Renal cortex interstitium (tissue), 11 donors: ENCODE results near the gene TMPRSS9. TPM values are rescaled to one million over a fixed set of nuclear protein-coding genes. Genes with fewer than 3 reads are reported as not detected.
A peak's percentile ranks its signal among the peaks of the same experiment; 100 is the strongest.
"Not testable (repeated sequence)": the region's sequence is repeated elsewhere in the genome, so short reads cannot be mapped to it uniquely, and the experiment has no call there.

Source experiments
- DNase-seq, 11 donors: peaks; one replicate each; pipeline ENCODE4 v3.0.0-alpha.2; 2013; ENCODE audit warnings: low read depth in 9 of 11, low spot score in 4 of 11; ENCODE audit errors: extremely low read depth in 1 of 11
- polyA plus RNA-seq, 3 donors: library from polyadenylated mRNA; unstranded; fragments of 120-200 nt; gene quantifications; one replicate each; pipeline ENCODE4 v1.2.1, GENCODE V29; 2013; ENCODE audit not compliant: insufficient read length in 3 of 3

The TMPRSS9 gene
- polyA plus RNA-seq, 3 donors = 0.30 to 0.64 (median 0.45) TPM

DNA sequence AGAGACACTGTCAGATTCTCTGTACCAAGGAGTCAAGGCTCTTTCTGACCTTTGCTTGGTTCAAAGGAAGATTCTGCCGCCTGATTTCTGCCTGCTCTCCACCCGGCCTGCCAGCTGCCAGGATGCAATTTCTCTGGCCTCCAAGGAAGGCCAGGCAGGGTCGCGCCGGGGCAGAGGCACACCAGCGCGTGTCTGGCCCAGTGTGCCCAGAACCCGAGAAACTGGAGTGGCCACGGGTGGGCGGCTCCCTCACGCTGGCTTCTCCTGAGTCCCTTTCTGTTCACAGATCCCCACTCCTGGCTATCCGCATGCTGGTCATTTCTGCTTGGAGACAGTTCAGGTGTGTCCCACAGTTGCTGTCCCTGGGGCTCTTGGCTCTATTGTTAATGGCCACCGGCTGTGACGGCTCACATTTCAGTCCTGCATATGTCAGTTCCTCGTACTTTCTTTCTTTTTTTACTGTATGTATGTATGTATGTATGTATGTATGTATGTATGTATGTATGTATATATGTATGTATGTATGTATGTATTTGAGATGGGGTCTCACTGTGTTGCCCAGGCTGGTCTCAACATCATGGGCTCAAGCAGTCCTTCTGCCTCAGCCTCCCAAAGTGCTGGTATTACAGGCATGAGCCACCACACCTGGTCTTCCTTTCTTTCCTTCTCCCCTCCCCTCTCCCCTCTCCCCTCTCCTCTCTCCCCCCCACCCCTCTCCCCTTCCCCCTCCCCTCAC is 16.9 kb downstream of the TMPRSS9 start:
- DNase-seq = no peak

DNA sequence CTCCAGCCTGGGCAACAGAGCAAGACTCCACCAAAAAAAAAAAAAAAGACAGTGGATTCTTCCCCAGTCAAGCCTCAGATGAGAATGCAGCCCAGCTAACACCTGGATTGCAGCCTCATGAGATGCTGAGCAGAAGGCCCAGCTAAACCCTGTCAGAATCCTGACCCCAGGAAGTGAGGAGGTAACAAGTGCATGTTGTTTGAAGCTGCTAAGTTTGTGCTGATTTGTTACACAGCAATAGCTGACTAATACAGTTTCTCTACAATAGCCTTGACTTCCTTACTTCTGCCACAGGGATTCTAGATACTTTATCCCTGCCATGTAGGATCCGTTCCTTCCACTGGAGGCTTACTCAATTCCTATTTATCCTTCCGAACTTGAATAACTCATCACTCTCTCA is 20.5 kb downstream of the TMPRSS9 start:
- no peak for DNase-seq

DNA sequence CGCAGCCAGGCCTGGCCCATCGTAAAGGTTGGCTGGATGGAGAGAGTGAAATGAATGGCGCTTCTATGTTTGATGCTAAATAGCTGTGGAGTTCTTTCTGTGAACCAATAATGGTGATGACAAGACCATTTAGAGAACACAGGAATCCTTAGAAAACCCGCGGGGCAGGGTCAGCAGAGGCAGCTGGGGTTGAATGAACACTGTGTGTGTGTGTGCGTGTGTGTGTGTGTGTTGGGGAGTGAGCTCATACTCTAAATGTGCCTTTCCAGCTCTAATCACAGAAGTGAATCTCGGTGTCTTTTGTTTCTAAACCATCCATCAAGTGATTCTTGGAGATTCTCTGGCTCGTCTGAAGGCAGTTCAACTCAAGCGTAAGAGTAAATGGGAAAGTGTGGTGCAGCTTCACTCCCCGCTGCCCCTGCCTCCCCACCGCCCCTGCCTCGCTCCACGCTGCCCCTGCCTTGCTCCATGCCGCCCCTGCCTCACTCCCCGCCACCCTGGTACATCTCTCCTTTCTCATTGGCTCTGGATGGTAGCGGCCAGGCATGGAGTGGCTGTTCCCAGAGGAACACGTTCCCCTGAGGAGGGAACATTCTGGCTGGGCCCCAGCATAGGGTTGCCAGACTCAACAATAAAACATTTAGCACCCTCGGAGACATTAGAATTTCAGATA is 21.2 kb downstream of the TMPRSS9 start:
- peak in 4 of 11 donors; percentile 37 to 52 (median 42) for DNase-seq

DNA sequence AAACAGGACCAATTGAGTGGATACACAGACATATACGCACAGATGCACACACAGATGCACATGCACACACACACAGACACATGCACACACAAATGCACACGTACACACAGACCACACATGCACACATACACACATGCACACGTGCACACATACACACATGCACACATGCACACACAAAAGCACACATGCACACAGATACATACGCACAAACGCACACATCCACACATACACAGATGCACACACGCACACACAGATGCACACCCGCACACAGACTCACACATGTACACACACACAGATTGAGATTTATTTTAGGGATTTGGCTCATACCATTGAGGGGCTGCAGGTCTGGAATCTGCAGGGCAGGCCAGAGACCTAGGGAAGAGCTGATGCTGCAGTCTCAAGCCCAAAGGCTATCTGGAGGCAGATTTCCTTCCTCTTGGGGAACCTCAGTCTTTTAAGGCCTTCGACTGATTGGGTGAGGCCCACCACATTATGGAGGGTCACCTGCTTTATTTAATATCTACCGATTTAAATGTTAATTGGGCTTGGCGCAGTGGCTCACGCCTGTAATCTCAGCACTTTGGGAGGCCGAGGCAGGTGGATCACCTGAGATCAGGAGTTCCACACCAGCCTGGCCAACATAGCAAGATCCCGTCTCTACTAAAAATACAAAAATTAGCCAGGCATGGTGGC is 22.6 kb downstream of the TMPRSS9 start:
- no peak for DNase-seq

DNA sequence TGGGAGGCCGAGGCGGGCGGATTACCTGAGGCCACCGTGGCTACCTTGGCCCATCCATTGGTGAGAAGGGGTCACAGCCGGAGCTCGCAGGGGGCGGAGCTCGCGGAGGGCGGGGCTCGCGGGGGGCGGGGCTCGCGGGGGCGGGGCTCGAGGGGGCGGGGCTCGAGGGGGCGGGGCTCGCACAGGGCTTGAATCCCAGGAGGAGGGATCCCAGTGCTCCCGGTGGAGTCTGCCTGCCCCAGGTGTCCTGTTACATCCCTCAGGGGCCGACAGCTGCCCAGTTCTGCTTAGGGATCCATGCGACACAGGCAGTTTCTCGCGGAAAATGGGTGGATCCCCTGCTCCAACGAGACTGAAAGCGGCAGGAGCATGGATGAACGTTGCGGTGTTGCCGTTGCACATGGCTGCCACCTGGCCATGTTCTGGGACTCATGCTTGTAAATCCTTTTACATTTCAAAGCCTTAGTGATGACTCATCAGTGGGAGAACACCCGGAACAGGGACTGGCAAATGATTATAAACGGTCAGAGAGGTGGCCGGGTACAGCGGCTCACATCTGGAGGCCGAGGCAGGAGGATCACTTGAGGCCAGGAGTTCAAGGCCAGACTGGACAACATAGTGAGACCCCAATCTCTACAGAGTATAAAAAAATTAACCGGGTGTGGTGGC is 25.1 kb downstream of the TMPRSS9 start:
- DNase-seq = peak in 1 of 11 donors; percentile 29

DNA sequence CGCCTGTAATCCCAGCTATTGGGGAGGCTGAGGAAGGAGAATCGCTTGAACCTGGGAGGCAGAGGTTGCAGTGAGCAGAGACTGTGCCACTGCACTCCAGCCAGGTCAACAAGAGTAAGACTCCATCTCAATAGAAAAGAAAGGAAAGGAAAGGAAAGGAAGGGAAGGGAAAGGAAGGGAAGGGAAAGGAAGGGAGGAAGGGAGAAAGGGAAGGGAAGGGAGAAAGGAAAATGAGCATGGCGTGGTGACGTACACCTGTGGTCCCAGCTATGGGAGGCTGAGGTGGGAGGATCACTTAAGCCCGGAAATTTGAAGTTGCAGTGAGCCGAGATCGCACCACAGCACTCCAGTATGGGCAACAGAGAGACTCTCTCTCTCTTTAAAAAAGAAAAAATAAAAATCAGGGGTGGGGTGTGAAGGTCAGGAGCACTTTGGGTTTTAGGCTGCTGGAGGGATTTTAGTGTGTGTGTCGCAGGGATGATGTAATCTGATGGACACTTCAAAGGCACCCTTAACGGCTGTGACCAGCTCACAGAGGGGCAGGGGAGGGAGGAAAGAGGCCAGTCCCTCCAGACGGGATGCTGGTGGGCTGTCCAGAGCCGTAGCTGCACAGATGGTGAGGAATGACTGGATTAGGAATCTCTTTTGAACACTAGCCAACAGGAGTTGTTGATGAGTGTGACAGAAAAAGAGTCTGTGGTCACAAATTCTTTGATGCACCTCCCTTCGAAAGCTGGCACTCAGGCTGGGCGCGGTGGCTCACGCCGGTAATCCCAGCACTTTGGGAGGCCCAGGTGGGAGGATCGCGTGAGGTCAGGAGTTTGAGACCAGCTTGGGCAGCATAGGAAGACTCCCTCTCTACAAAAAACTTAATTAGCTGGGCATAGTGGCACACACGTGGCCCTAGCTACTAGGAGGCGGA is 27.6 kb downstream of the TMPRSS9 start:
- no peak for DNase-seq

DNA sequence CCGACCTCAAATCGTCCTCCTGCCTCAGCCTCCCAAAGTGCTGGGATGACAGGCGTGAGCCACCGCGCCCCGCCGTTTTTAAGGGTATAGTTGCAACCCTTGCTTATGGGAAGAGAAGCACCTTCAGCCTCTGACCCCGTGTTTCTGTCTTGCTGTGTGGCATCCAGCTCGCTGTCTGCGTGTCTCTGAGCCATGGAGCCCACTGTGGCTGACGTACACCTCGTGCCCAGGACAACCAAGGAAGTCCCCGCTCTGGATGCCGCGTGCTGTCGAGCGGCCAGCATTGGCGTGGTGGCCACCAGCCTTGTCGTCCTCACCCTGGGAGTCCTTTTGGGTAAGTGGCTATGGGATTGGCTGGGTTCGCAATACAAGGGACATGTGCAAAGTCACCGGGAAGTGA is 29.5 kb downstream of the TMPRSS9 start:
- no peak for DNase-seq

DNA sequence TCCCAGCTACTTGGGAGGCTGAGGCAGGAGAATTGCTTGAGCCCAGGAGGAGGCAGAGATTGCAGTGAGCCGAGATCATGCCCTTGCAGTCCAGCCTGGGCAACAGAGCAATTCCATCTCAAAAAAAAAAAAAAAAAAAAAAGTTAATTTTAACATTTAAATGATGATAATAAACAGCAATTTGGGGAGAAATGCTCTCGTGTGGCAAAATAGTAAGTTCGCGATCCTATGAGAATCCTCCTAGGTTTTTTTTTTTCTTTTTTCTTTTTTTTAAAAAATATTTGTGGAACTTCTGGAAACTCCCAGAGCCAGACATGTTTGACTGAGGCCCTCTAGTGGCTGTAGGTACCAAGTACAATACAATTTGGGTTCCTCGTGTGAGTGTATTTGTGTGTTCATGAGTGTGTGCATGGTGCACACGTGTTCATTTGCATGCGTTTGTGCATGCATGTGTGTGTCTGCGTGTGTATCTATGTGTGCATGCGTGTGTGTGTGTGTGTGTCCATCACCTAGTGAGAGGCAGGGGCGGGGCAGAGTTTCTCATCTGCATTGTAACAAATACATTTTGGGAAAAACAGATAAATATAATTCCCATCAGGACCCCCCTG is 31.2 kb downstream of the TMPRSS9 start:
- DNase-seq = peak in 6 of 11 donors; percentile 27 to 60 (median 42)

DNA sequence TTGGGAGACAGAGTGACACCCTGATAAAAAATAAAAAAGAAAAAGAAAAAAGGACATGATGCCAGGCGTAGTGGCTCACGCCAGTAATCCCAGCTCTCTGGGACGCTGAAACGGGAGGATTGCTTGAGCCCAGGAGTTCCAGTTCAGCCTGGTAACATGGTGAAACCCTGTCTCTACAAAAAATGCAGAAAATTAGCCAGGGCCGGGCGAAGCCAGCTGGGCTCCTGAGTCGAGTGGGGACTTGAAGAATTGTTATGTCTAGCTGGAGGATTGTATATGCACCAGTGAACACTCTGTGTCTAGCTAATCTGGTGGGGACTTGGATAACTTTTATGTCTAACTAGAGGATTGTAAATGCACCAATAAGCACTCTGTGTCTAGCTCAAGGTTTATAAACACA is 32.3 kb downstream of the TMPRSS9 start:
- no peak for DNase-seq

DNA sequence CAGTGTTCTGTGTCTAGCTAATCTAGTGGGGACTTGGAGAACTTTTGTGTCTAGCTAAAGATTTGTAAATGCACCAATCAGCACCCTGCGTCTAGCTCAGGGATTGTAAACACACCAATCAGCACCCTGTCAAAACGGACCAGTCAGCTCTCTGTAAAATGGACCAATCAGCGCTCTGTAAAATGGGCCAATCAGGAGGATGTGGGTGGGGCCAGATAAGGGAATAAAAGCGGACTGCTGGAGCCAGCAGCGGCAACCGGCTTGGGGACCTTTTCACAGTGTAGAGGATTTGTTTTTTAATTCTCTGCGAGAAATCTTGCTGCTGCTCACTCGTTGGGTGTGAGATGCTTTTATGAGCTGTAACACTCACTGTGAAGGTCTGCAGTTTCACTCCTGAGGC is 32.8 kb downstream of the TMPRSS9 start:
- DNase-seq = not testable (repeated sequence)

DNA sequence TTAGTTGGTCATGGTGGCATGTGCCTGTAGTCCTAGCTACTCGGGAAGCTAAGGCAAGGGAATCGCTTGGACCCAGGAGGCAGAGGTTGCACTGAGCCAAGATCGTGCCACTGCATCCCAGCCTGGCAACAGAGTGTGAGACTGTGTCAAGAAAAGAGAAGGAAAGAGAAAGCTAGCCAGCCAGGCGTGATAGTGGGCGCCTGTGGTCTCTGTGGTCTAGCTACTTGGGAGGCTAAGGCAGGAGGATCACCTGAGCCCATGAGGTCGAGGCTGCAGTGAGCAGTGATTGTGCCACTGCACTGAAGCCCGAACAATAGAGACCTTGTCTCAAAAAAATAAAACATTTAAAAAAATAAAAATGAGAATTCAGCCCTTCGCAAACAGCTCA is 34.0 kb downstream of the TMPRSS9 start:
- DNase-seq = no peak

DNA sequence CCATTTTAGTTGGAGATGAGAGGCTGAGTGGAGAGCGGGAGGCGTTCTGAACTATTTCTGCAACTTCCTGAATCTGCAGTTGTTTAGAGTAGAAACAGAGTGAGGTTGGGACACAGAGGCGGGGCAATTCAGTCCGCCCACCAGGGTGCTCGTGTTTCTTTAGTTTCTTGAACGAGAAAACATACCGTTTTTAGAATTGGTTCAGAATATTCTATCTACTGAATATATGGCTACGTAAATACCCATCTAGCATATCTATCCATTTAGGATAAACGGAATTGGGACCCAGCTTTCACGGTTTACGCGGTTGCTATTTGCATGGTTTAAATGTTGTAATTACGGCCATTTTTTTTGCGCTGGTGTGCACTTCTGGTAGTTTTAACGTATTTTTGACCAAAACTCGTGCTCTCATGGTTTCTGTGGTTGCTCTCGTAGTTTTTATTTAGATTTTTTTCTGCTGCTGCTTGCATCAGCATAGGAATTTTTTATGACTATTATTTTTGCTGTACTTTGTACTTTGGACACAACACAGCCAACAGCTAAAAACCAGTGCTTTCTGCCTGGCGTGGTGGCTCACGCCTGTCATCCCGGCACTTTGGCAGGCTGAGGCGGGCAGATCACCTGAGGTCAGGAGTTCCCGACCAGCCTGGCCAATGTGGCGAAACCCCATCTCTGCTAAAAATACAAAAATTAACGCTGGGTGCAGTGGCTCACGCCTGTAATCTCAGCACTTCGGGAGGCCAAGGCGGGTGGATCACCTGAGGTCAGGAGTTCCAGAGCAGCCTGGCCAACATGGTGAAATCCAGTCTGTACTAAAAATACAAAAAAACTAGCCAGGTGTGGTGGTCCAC is 34.6 kb downstream of the TMPRSS9 start:
- no peak for DNase-seq

DNA sequence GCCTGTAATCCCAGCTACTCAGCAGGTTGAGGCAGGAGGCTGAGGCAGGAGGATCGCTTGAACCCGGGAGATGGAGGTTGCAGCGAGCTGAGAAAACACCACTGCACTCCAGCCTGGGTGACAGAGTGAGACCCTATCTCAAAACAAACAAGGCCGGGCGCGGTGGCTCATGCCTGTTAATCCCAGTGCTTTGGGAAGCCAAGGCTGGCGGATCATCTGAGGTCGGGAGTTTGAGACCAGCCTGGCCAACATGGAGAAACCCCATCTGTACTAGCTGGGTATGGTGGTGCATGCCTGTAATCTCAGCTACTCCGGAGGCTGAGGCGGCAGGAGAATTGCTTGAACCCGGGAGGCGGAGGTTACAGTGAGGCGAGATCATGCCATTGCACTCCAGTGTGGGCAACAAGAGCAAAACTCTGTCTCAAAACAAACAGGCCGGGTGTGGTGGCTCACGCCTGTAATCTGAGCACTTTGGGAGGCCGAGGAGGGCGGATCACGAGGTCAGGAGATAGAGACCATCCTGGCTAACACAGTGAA is 35.3 kb downstream of the TMPRSS9 start:
- DNase-seq = not testable (repeated sequence)

DNA sequence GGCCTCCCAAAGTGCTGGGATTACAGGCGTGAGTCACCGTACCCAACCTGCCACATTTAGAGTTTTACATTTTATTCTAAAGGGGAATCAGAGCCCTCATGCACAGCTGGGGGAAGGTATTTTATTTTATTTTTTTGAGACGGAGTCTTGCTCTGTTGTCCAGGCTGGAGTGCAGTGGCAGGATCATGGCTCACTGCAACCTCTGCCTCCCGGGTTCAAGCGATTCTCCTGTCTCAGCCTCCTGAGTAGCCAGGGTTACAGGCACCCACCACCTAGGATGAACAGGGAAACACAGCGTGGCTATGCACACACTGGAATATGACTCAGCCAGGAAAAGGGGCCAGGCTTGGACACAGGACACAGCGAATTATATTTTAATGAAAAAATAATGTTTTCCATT is 37.1 kb downstream of the TMPRSS9 start:
- not testable (repeated sequence) for DNase-seq

DNA sequence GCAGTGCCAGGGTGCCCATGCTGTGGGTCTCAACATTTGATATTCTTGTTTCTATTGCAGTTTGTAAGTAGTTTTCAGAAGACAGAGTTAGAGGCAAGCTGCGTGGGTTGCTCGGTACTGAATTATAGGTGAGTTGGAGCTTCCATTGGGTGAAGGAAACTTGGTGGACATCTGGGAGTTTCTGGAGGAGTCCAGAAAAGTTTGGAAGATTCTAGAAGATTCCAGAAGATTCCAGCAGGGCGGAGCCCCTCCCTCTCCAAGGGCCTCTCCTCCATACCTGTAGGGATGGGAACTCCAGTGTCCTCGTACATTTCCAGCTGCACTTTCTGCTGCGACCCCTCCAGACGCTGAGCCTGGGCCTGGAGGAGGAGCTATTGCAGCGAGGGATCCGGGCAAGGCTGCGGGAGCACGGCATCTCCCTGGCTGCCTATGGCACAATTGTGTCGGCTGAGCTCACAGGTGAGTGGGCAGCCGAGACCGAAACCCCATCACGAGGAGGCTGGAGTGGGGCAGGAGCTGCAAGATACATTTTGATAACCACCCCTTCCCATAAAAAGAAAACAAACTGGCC is 38.8 kb downstream of the TMPRSS9 start:
- no peak for DNase-seq

DNA sequence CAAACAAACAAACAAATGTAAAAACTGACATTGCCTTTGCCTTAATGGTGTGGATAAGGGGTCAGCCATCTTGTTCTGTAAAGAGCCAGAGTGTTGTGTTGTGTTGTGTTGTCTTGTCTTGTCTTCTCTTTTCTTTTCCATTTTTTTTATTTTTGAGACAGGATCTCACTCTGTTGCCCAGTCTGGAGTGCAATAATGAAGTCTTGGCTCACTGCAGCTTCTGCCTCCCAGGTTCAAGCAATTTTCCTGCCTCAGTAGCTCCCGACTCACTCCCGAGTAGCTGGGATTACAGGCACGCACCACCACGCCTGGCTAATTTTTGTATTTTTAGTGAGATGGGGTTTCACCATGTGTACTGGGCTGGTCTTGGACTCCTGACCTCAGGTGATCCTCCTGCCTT is 39.5 kb downstream of the TMPRSS9 start:
- no peak for DNase-seq

DNA sequence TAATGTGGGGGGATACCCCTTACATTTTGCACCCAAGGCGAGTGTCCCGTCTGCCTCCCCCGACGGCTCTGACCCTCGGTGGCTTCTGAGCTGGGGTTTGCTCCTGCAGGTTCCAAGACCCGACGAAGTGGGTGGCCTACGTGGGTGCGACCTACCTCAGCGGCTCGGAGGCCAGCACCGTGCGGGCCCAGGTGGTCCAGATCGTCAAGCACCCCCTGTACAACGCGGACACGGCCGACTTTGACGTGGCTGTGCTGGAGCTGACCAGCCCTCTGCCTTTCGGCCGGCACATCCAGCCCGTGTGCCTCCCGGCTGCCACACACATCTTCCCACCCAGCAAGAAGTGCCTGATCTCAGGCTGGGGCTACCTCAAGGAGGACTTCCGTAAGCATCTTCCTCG is 48.2 kb downstream of the TMPRSS9 start:
- DNase-seq = no peak
